ENCODE results near the gene MRTO4.
"Not testable (repeated sequence)": the region's sequence is repeated elsewhere in the genome, so short reads cannot be mapped to it uniquely, and the experiment has no call there.

MRTO4 gene

DNA sequence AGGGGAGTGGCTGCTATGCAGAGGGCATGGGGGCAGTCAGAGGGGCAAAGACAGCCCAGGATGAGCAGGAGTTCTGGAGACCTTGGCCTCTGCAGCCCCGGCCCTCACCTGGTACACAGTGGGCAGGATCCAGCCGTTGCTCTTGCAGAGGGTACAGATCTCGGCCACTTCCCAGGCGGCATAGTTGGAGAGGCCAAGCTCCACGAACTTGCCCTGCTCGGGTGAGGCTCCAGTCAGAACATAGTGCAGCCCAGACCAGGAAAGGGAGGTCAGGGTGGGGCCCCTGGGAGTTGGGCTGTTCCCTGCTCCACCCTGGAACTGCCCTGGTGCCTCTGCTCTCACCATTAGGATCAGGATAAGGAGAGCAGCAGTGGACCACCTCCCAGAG lies 18.7 kb downstream of the MRTO4 start:
- not testable (repeated sequence) for DNase-seq (ENCODE audit: low read depth)

GRCh38 chr1:19272064-19272463 lies 20.5 kb downstream of the MRTO4 start:
- DNase-seq (ENCODE audit: low read depth), result no peak

- no peak for DNase-seq (ENCODE audit: low read depth)
Observed at GRCh38 chr1:19273106-19273843, 21.7 kb downstream of the MRTO4 start.

- DNase-seq (ENCODE audit: low read depth), result not testable (repeated sequence)
Observed at GRCh38 chr1:19273844-19274531, 22.4 kb downstream of the MRTO4 start.

- no peak for DNase-seq (ENCODE audit: low read depth)
Observed at GRCh38 chr1:19274636-19275035, 23.0 kb downstream of the MRTO4 start.

DNA sequence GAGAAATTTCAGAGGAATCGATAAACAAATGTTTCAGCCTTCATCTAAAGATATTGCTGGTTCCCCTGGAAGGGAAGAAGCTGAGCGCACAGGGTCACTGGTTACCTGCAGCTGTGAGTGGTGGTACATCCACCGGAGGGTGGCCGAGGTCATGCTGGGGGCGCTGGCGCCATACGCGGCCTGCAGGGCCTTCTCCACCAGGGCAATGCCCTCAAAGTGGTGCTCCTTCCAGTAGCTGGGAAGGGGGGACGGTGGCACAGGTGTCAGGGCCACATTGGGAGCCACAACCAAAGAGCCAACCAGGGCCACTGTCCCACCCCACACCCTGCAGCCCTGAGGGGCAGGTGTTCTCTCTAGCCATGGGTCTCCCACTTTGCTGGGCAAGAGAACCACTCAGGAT lies 32.3 kb downstream of the MRTO4 start:
- no peak for DNase-seq (ENCODE audit: low read depth)

DNA sequence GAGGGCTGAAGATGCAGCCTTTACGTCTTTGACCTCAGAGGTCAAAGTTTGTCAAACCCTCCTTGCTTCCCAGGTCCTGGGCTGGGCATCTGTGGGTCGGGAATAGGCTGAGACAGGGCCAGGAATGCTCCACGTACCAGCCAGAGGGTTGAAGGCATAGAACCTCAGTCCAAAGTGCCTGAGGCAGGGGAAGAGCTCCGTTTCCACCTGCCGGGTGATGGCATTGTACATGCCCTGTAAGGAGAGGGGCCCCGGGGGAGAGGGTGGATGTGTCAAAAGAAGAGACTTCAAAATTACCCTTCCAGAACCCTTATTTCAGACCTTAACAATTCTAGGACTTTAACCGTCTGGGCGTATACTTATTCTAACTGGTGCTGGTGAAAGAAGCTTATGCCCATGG lies 33.3 kb downstream of the MRTO4 start:
- no peak for DNase-seq (ENCODE audit: low read depth)

- not testable (repeated sequence) for DNase-seq (ENCODE audit: low read depth)
Observed at GRCh38 chr1:19285366-19285765, 33.8 kb downstream of the MRTO4 start.

- DNase-seq (ENCODE audit: low read depth), result not testable (repeated sequence)
Observed at GRCh38 chr1:19285807-19286206, 34.2 kb downstream of the MRTO4 start.

DNA sequence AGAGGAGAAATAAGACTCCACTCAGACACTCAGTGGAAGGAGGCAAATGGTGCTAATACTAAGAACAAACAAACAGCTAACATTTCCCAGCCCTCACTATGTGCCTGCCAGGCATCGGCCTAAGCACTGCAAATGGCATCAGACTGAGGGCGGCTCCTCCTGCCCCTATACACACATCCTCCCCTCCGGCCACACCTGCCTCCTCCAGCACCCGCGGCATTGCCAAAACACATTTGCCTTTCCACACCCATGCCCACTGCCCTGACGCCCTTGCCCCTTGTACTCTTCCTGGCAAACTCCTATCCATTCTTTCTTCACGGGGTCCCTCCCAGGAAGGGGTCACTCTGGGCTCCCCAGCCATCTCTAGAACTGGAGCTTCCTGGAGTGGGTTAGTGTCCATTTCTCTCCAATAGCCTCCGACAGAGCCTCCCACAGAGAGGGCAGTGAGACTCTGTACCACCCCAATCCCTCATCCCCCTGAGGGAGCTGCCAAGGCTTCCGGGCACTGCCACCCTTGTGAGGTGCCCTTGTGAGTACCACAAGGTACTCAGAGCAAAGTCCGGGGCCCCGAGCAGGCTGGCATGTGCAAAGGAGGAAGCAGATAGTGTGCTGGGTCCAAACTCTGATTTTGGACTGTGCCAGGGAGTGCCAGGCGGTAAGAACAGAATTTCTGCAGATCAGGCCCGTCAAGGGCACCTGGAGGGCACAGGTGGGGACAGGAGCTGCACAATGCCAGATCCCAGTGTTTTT lies 36.0 kb downstream of the MRTO4 start:
- no peak for DNase-seq (ENCODE audit: low read depth)

- DNase-seq (ENCODE audit: low read depth), result not testable (repeated sequence)
Observed at GRCh38 chr1:19288324-19289241, 37.0 kb downstream of the MRTO4 start, which contains the start of gene AKR7A3. Gene AKR7A3, minus strand, starts transcription at chr1:19288770. Its CDS starts 61 bp downstream, at chr1:19288709.

- DNase-seq (ENCODE audit: low read depth), result no peak
Observed at GRCh38 chr1:19289244-19289643, 37.6 kb downstream of the MRTO4 start.

GRCh38 chr1:19294638-19295037 lies 43.0 kb downstream of the MRTO4 start:
- DNase-seq (ENCODE audit: low read depth), result no peak

DNA sequence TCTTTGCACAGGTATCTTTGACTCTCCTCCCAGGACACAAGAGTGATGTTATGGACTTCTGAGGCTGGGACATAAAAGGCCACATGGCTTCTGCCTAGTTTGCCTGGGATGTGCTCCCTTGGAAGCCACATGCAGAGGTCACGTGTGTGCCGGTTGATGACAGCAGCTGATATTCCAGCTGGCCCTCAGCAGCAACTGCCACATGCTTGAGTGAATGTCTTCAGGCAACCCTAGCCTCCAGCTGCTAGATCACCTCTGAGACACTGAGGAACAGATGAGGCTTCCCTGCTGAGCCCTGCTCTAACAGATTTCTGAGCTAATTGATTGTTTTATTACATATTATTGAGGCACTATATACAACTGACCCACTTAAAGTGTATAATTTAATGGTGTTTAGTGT lies 48.6 kb downstream of the MRTO4 start:
- DNase-seq (ENCODE audit: low read depth), result no peak

DNA sequence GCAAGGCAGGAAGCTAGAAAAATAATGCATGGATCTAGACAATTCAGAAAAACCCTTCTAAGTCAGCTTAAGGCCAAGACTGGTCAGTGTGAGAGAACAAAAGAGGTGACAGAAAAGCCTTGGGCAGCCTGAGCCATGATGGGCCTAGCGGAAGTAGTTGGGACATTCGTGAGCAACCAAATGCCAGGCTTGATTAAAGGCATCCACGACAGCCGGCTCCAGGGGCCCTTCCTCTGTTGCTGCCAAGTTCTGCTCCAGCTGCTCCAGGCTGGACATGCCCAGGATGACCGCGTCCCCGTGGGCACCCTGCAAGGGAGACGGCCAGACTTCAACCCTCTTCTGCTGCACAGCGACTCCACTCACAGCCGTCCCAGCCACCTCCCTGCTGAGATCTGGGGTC lies 52.5 kb downstream of the MRTO4 start:
- DNase-seq (ENCODE audit: low read depth), result not testable (repeated sequence)

GRCh38 chr1:19305880-19306279 lies 54.3 kb downstream of the MRTO4 start:
- no peak for DNase-seq (ENCODE audit: low read depth)

GRCh38 chr1:19306941-19307340 lies 55.3 kb downstream of the MRTO4 start:
- no peak for DNase-seq (ENCODE audit: low read depth)

- no peak for DNase-seq (ENCODE audit: low read depth)
Observed at GRCh38 chr1:19307794-19308508, 56.3 kb downstream of the MRTO4 start.

- no peak for DNase-seq (ENCODE audit: low read depth)
Observed at GRCh38 chr1:19308509-19308907, 56.9 kb downstream of the MRTO4 start.

DNA sequence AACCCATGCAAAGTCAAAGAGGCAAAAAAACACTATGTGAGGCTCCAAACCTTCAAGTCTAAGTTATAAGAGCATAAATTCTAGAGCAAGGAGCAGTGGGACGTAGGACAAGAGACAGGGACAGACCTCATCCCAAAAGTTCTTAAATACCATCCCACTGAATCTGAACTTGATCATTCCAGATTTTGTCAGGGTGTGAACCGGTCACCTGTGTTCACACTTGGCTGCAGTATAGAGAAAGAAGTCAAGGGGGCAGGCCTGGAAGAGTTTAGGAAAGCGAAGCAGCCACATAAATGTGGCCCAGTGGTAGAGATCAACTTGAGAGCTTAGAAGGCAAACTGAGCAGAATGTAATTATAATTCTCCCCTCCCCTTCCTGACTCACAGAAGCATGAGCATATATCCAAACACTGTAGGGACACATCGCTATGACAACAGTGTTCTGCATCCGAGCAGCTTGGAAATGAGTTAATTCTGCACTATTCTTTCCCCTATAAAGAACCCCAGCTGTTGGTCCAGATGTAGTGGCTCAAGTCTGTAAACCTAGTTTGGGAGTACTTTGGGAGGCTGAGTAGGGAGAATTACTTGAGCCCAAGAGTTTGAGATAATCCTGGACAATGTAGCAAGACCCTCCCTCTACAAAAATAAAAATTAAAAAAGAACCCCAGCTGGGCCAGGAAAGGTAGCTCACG lies 57.7 kb downstream of the MRTO4 start:
- no peak for DNase-seq (ENCODE audit: low read depth)

Measured in HS-27A (cell line).